Hindlimb muscle (tissue), 1 donor: Measurements from ENCODE around the gene RNF146. TPM values are rescaled to one million over a fixed set of nuclear protein-coding genes. Genes with fewer than 3 reads are reported as not detected.

Source experiments
- polyA plus RNA-seq: library from polyadenylated mRNA; unstranded; fragments of 120-200 nt; gene quantifications from one replicate; pipeline ENCODE4 v1.2.1, GENCODE V29; 2013; ENCODE audit not compliant: insufficient read length

Gene RNF146
- polyA plus RNA-seq, 1 donor = 55.8 TPM

Other genes starting within 250 kb of the RNF146 start
- 12.7 TPM for gene RSPO3, start 148.2 kb upstream of the RNF146 start, polyA plus RNA-seq
- gene ECHDC1, start 76.7 kb downstream of the RNF146 start, polyA plus RNA-seq = 59.7 TPM
- 15.4 TPM for gene KIAA0408, start 192.5 kb downstream of the RNF146 start, polyA plus RNA-seq